ENCODE data around the gene SRM.

GRCh38 chr1:11105586-11105985, 45.8 kb upstream of the SRM start:
- TF ChIP-seq REST (IDR thresholded peaks at IDR 0.05) (no peak), TAF1 (conservative IDR thresholded peaks at IDR 0.05) (no peak), HNF4G (IDR thresholded peaks at IDR 0.05) (no peak), ATF3 (IDR thresholded peaks at IDR 0.05) (no peak), YY1 (IDR thresholded peaks at IDR 0.05) (no peak), SP1 (IDR thresholded peaks at IDR 0.05) (no peak)
- TF ChIP-seq, protein P1, sequence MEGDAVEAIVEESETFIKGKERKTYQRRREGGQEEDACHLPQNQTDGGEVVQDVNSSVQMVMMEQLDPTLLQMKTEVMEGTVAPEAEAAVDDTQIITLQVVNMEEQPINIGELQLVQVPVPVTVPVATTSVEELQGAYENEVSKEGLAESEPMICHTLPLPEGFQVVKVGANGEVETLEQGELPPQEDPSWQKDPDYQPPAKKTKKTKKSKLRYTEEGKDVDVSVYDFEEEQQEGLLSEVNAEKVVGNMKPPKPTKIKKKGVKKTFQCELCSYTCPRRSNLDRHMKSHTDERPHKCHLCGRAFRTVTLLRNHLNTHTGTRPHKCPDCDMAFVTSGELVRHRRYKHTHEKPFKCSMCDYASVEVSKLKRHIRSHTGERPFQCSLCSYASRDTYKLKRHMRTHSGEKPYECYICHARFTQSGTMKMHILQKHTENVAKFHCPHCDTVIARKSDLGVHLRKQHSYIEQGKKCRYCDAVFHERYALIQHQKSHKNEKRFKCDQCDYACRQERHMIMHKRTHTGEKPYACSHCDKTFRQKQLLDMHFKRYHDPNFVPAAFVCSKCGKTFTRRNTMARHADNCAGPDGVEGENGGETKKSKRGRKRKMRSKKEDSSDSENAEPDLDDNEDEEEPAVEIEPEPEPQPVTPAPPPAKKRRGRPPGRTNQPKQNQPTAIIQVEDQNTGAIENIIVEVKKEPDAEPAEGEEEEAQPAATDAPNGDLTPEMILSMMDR (IDR thresholded peaks at IDR 0.05; ENCODE audit: low read depth, low read length, missing input control): no peak
- TF ChIP-seq, protein P2, sequence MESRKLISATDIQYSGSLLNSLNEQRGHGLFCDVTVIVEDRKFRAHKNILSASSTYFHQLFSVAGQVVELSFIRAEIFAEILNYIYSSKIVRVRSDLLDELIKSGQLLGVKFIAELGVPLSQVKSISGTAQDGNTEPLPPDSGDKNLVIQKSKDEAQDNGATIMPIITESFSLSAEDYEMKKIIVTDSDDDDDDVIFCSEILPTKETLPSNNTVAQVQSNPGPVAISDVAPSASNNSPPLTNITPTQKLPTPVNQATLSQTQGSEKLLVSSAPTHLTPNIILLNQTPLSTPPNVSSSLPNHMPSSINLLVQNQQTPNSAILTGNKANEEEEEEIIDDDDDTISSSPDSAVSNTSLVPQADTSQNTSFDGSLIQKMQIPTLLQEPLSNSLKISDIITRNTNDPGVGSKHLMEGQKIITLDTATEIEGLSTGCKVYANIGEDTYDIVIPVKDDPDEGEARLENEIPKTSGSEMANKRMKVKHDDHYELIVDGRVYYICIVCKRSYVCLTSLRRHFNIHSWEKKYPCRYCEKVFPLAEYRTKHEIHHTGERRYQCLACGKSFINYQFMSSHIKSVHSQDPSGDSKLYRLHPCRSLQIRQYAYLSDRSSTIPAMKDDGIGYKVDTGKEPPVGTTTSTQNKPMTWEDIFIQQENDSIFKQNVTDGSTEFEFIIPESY (IDR thresholded peaks at IDR 0.05): no peak

Measured in liver (tissue), 3 donors.